Neural progenitor cell (in vitro differentiated cells): Measurements from ENCODE around the gene TICAM2. TPM values are rescaled to one million over a fixed set of nuclear protein-coding genes. Genes with fewer than 3 reads are reported as not detected.

Experiments used
- DNase-seq: peaks from one replicate; pipeline ENCODE4 v3.0.0-alpha.2; 2016; ENCODE audit warnings: low spot score
- H2AFZ ChIP-seq: fragments of 200-600 bp; sonication (generic); replicated peaks from 2 replicates; pipeline ENCODE4 v1.6.1; 2016; ENCODE audit warnings: antibody characterized with exemption
- H3F3A ChIP-seq: fragments of 200-600 bp; sonication (generic); 2 replicates; pipeline ENCODE4 v1.6.1; 2016; ENCODE audit warnings: antibody characterized with exemption, low read depth
- H3K27ac ChIP-seq: fragments of 200-600 bp; sonication (generic); 2 replicates; pipeline ENCODE4 v1.5.1; 2016; ENCODE audit warnings: mild to moderate bottlenecking
- H3K27me3 ChIP-seq: fragments of 200-600 bp; sonication (generic); 2 replicates; pipeline ENCODE4 v1.6.1; 2016; ENCODE audit warnings: mild to moderate bottlenecking, moderate library complexity
- H3K36me3 ChIP-seq: fragments of 200-600 bp; sonication (generic); 2 replicates; pipeline ENCODE4 v1.5.1; 2016
- H3K4me1 ChIP-seq: fragments of 200-600 bp; sonication (generic); 2 replicates; pipeline ENCODE4 v1.6.1; 2016; ENCODE audit warnings: mixed run types
- H3K4me2 ChIP-seq: fragments of 200-600 bp; sonication (generic); 2 replicates; pipeline ENCODE4 v1.6.1; 2016
- H3K4me3 ChIP-seq: fragments of 200-600 bp; sonication (generic); 2 replicates; pipeline ENCODE4 v1.5.1; 2016
- H3K79me2 ChIP-seq: fragments of 200-600 bp; sonication (generic); 2 replicates; pipeline ENCODE4 v1.6.1; 2016; ENCODE audit warnings: low read depth
- H3K9ac ChIP-seq: fragments of 200-600 bp; sonication (generic); 2 replicates; pipeline ENCODE4 v1.6.1; 2016
- H3K9me3 ChIP-seq: fragments of 200-600 bp; sonication (generic); 2 replicates; pipeline ENCODE4 v1.5.1; 2016; ENCODE audit warnings: low read depth
- H4K20me1 ChIP-seq: fragments of 200-600 bp; sonication (generic); 2 replicates; pipeline ENCODE4 v1.6.1; 2016; ENCODE audit warnings: low read depth
- H3K27ac Mint-ChIP-seq: 3 replicates; pipeline ENCODE4 v1.8.0; 2021; ENCODE audit warnings: mixed read lengths
- H3K27me3 Mint-ChIP-seq: 2 replicates; pipeline ENCODE4 v1.8.0; 2022; ENCODE audit warnings: low read depth, mild to moderate bottlenecking, inconsistent platforms, moderate library complexity, mixed read lengths; ENCODE audit not compliant: insufficient read depth
- H3K36me3 Mint-ChIP-seq: 3 replicates; pipeline ENCODE4 v1.8.0; 2021; ENCODE audit warnings: mixed read lengths
- H3K4me1 Mint-ChIP-seq: 3 replicates; pipeline ENCODE4 v1.8.0; 2021; ENCODE audit warnings: mixed read lengths
- H3K4me3 Mint-ChIP-seq: 3 replicates; pipeline ENCODE4 v1.8.0; 2021; ENCODE audit warnings: mild to moderate bottlenecking, moderate library complexity, mixed read lengths
- H3K9me3 Mint-ChIP-seq: 3 replicates; pipeline ENCODE4 v1.8.0; 2020; ENCODE audit warnings: mixed read lengths
- EZH2 ChIP-seq: fragments of 200-600 bp; sonication (generic); IDR thresholded peaks from 2 replicates; pipeline ENCODE4 v1.6.1; 2017; ENCODE audit warnings: antibody characterized with exemption, mild to moderate bottlenecking, moderate library complexity
- EZH2phosphoT487 ChIP-seq: fragments of 200-600 bp; sonication (generic); IDR thresholded peaks from 2 replicates; pipeline ENCODE4 v1.6.1; 2017; ENCODE audit warnings: antibody characterized with exemption
- total RNA-seq: library from RNA; depleted of rRNA; stranded (reverse); fragments of >200 nt; gene quantifications from 2 replicates; pipeline ENCODE4 v1.2.3, GENCODE V29; 2015; ENCODE audit warnings: low replicate concordance
- TF ChIP-seq, protein P1 (sequence below): fragments of 200-600 bp; sonication (generic); IDR thresholded peaks from 2 replicates; pipeline ENCODE4 v1.5.1; 2017; ENCODE audit warnings: antibody characterized with exemption, mild to moderate bottlenecking

TICAM2 gene
- total RNA-seq, 1 donor from 2014 or later, result not detected

DNA sequence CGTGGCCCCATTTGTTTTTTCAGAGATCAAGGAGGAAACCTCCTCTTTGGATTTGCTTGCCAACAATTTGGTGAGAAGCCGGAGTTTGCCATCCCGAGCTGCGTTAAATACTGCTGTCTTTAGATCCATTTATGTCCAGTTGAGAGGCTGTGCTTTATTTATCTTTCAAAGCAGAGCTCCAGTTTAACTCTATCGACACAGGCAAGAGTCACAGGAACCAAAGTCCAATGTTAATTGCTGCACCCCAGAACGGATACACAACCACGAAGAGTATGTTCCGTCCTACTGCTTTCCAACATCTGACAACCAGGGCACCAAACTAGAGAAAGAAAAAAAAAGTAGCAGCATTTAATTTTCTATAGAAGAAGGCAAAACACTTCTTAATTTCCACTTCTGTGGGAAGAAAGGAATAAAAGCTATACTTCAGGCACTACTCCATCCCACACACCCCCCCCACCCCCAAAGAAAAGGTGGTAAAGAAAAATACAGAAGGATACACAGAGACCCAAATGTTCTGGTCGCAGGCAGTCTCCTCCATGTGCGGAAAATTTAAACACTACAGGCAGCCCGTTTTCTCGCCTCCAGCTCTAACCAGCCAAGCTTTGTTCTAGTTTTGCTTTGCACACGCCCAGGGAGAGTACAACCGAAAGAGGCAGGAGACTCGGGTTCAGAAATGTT lies 58.8 kb downstream of the TICAM2 start:
- Histone ChIP-seq H3K79me2 (peaks cover 58% of the 10 kb centered on the region), H3K36me3 (peaks cover 6% of the 10 kb centered on the region), H3K4me2 (peak overlapping the region; percentile 96), H3F3A (peaks cover 21% of the 10 kb centered on the region), H3K9me3 (no peaks in the 10 kb centered on the region), H2AFZ (peak overlapping the region; percentile 6), H3K4me3 (peak overlapping the region; percentile 71), H3K4me1 (peaks cover 33% of the 10 kb centered on the region), H3K27ac (peak overlapping the region; percentile 97), H3K9ac (peak overlapping the region; percentile 93), H3K27me3 (no peaks in the 10 kb centered on the region), H4K20me1 (peaks cover 52% of the 10 kb centered on the region)
- Mint-ChIP-seq H3K27ac (peak overlapping the region; percentile 98), H3K9me3 (peaks cover 8% of the 10 kb centered on the region), H3K4me3 (peak overlapping the region; percentile 99), H3K4me1 (peaks cover 34% of the 10 kb centered on the region), H3K36me3 (peaks cover 33% of the 10 kb centered on the region), H3K27me3 (peaks cover 5% of the 10 kb centered on the region)
- TF ChIP-seq, protein P1, sequence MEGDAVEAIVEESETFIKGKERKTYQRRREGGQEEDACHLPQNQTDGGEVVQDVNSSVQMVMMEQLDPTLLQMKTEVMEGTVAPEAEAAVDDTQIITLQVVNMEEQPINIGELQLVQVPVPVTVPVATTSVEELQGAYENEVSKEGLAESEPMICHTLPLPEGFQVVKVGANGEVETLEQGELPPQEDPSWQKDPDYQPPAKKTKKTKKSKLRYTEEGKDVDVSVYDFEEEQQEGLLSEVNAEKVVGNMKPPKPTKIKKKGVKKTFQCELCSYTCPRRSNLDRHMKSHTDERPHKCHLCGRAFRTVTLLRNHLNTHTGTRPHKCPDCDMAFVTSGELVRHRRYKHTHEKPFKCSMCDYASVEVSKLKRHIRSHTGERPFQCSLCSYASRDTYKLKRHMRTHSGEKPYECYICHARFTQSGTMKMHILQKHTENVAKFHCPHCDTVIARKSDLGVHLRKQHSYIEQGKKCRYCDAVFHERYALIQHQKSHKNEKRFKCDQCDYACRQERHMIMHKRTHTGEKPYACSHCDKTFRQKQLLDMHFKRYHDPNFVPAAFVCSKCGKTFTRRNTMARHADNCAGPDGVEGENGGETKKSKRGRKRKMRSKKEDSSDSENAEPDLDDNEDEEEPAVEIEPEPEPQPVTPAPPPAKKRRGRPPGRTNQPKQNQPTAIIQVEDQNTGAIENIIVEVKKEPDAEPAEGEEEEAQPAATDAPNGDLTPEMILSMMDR, result no peak
- TF ChIP-seq EZH2 (no peak), EZH2phosphoT487 (no peak)
- peak; percentile 61 for DNase-seq

DNA sequence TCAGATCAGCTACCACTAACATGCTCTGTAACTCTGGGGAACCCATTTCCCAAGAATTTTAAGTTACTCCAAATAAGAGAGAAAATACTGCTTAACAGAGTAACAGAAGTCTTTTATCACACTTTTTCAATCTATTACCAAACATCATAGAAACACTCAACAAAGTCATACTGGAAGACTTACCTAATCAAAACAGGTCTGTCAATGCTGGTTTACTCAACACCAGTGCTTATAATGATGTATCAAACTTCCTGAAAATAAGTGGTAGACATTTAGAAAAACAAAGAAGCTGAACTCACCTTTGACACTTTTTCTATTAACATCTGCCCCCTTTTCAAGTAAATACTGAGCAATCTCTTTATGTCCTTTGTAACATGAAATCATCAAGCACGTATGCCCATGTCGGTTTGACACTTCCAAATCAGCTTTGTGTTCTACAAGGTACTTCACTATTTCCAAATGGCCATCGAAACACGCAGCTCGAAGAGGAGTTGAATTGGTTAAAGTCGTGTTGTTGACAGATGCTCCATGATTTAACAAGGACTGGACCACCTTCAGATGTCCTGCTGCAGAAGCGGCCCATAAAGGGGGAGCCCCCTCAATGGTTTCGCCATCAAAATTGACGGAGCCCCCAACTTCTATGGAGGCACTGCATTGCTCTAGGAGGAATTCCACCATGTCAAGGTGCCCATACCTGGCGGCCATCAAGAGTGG lies 59.5 kb downstream of the TICAM2 start:
- Mint-ChIP-seq H3K27ac (peak overlapping the region; percentile 98), H3K4me1 (peaks cover 34% of the 10 kb centered on the region), H3K36me3 (peaks cover 39% of the 10 kb centered on the region), H3K27me3 (peaks cover 5% of the 10 kb centered on the region), H3K9me3 (peaks cover 8% of the 10 kb centered on the region), H3K4me3 (peak overlapping the region; percentile 99)
- peaks cover 21% of the 10 kb centered on the region for H3F3A ChIP-seq
- no peak overlapping the region for H2AFZ ChIP-seq
- peaks cover 65% of the 10 kb centered on the region for H3K79me2 ChIP-seq
- H3K4me3 ChIP-seq, result peak overlapping the region; percentile 71
- no peaks in the 10 kb centered on the region for H3K27me3 ChIP-seq
- H3K27ac ChIP-seq, result no peak overlapping the region
- peak overlapping the region; percentile 93 for H3K9ac ChIP-seq
- H3K4me2 ChIP-seq, result peak overlapping the region; percentile 96
- H3K9me3 ChIP-seq, result no peaks in the 10 kb centered on the region
- H3K4me1 ChIP-seq, result peaks cover 34% of the 10 kb centered on the region
- peaks cover 6% of the 10 kb centered on the region for H3K36me3 ChIP-seq
- DNase-seq, result no peak
- H4K20me1 ChIP-seq, result peaks cover 58% of the 10 kb centered on the region
- TF ChIP-seq EZH2phosphoT487, result no peak
- TF ChIP-seq, protein P1, result no peak
- TF ChIP-seq EZH2, result no peak

DNA sequence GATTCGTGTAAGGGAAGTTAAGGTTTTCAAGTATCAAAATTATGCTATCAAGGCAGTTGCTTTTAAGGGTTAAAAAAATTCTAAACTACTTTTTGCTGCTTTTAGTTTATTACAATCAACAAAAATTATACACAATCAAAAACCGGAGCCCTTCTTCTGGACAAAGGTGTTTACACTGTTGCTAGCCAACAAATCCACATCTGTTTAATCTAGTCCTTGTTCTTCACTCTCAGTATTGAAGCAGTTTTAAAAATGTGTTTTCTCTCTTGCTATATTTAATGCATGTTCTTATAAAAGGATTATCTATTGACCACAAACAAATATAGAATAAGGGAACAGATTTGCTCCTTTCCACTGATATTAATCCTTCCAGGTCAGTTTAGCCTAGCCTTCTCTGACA lies 60.2 kb downstream of the TICAM2 start:
- H3K27ac ChIP-seq, result no peak overlapping the region
- H3K36me3 Mint-ChIP-seq, result peaks cover 45% of the 10 kb centered on the region

More for the DNA sequence above, 60.2 kb downstream of the TICAM2 start:
- H2AFZ ChIP-seq, result no peak overlapping the region
- H4K20me1 ChIP-seq, result peaks cover 65% of the 10 kb centered on the region
- peaks cover 6% of the 10 kb centered on the region for H3K36me3 ChIP-seq
- H3K4me3 Mint-ChIP-seq, result peak overlapping the region; percentile 99
- H3K4me1 Mint-ChIP-seq, result peaks cover 34% of the 10 kb centered on the region
- no peaks in the 10 kb centered on the region for H3K9me3 ChIP-seq
- H3F3A ChIP-seq, result peaks cover 21% of the 10 kb centered on the region
- H3K27ac Mint-ChIP-seq, result no peak overlapping the region
- peak overlapping the region; percentile 96 for H3K4me2 ChIP-seq
- DNase-seq, result no peak
- H3K4me3 ChIP-seq, result peak overlapping the region; percentile 71
- H3K9me3 Mint-ChIP-seq, result peaks cover 11% of the 10 kb centered on the region
- TF ChIP-seq, protein P1, result no peak
- TF ChIP-seq EZH2phosphoT487, result no peak
- TF ChIP-seq EZH2, result no peak
- peaks cover 72% of the 10 kb centered on the region for H3K79me2 ChIP-seq
- peaks cover 37% of the 10 kb centered on the region for H3K4me1 ChIP-seq
- no peaks in the 10 kb centered on the region for H3K27me3 ChIP-seq
- peaks cover 5% of the 10 kb centered on the region for H3K27me3 Mint-ChIP-seq
- peak overlapping the region; percentile 93 for H3K9ac ChIP-seq
